GM18499 (cell line): ENCODE measurements around the gene PEX11A.

Experiments
- ATAC-seq: cut with Tn5 transposase; IDR thresholded peaks from one replicate; pipeline ENCODE4 v1.9.1; 2021; ENCODE audit warnings: moderate number of reproducible peaks; ENCODE audit not compliant: insufficient read depth, unreplicated experiment

Gene PEX11A

GRCh38 chr15:89657686-89658200 lies 32.8 kb downstream of the PEX11A start:
- ATAC-seq: no peak

- ATAC-seq: no peak
These were observed 34.3 kb downstream of the PEX11A start for GRCh38 chr15:89656116-89656815.

DNA sequence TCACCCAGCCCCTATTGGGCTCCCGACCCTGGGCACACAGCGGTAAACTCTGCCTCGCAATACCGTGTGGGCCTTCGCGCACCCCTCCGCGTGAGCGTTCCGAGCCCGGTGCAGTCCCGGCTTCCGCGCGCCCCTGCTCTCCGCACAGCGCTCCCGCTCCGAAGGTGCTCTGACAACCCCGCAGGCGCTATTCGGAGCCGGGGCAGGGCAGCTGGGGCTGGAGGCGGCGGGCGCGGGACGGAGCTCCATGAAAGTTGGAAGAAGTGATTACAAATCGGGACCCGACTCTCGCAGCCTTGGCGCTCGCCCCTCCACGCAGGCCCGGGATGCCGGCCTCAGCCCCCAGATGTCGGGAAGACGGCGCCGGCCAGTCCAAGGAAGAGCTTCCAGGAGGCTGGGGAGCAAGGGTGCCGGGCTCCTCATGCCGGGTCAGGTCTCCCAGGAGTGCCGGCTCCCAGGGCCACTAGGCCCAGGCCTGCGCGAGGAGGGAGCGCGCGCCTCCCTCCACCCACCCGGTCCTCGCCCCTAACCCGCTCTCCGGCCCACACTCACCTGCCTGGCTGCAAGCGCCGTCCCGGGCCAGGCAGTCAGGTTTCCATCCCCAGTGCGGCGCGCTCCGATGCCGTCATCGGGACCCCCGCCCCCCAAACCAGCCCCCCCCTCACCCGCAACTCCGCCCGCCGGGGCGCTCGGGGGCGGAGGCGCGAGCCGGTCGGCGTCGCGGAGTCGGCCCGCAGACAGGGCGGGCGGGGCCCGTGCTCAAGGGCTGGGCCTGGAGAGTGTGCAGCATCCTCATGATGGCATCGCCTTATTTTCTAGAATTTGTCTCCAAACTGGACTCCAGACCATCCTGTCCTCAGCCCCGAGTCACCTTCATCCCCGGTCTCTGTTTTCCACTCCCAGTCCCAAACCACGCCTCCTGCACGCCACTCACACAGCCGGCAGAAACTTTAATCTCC lies 35.4 kb downstream of the PEX11A start, which contains the start of gene KIF7:
Gene KIF7 (minus strand): TSS at position 621 of the 959 bp plus-strand sequence. CDS start 2,537 bp downstream, outside the sequence.
- no peak for ATAC-seq

DNA sequence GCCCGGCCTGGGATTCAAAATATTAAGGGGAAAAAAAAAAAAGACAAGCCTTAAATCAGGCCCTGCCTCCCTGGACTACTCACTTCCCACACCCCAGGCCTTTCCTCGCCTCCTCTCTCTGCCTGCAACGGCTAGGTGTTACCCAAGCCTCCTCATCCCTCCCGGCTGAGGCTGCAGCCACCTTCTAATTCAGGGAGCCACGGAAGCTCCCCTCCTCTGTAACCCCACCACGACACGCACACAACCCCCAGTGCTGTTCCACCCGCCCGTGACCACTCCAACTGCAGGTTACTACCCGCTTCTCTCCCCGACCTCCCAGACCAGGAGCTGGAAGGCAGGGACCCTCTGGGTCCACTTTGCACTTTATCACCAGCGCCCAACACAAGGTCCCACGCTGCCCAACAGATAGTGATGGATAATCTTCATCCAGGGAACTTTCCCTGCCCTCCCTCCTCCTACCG lies 36.2 kb downstream of the PEX11A start:
- no peak for ATAC-seq

DNA sequence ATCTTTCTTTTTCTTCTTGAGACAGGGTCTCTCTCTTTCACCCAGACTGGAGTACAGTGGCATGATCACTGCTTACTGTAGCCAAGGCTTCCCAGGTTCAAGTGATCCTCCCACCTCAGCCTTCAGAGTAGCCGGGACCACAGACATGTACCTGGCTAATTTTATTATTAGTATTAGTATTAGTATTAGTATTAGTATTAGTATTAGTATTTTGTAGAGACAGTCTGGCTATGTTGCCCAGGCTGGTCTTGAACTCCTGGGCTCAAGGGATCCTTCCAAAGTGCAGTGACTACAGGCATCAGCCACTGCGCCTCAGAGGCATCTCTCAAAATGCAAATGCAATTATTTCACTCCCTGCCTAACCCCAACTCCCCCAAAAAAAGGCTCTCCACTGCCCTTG lies 37.0 kb downstream of the PEX11A start:
- no peak for ATAC-seq

DNA sequence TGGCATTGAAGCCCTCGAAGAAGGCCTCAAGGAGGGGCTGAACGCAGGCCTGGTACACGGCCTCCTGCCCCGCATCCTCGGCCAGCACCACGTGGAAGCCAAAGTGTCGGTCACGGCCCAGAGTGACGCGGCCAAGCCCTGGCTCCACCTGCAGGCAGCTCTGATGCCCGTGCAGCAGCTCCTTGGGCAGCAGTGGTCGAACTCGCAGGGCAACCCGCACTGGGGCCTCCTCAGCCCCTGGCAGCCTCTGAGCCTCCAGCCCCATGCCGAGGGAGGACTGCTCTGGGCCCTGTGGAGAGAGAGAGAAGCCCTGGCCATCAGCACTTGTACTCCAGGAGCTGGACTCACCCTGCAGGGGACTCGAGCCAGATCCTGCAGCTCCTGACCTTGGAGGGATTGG lies 37.9 kb downstream of the PEX11A start:
- ATAC-seq: no peak

GRCh38 chr15:89652131-89652530 lies 38.4 kb downstream of the PEX11A start:
- no peak for ATAC-seq

- ATAC-seq: no peak
These were observed 40.8 kb downstream of the PEX11A start for GRCh38 chr15:89649716-89650115.

GRCh38 chr15:89649013-89649625 lies 41.4 kb downstream of the PEX11A start:
- ATAC-seq: no peak

DNA sequence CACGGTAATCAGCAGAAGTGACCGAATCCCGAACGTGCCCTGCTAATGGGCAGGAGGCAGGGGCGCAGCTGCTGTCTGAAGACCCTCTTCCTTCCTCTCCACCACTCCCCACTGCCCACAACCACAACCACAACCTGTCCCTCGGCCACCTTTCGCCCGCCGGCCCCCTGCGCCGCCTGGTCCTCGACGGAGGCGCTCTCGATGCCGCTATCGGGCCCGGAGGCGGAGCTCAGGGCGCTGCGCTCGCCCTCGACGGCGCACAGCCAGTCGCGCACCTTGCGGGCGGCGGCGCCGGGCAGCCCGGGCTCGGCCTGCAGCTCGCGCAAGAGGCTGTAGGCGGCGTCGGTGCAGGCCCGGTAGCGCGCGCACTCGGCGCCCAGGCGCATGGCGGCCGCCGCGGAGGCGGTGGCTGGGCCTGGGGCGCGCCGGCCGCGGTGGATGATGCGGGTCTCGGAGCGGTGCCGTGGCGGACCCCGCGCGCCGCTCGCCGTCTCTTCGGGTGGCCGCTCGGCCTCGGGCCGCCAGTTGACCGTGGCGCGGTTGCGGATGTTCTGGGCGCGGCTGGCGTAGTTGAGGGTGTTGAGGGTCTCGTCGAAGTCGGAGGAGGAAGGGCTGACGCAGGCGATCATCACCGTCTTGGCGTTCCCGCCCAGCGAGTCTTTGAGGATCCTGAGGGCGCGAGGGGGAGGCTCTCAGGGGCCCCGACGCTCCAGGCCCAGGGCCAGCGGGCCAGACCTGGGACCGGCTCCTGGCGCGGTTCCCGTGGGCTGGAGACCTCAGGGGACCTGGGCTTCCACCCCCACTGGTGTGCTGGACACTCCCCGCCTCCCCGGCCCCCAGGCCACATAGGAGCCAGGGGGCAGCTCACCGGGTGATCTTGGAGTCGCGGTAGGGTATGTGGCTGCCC lies 42.2 kb downstream of the PEX11A start:
- ATAC-seq: no peak

DNA sequence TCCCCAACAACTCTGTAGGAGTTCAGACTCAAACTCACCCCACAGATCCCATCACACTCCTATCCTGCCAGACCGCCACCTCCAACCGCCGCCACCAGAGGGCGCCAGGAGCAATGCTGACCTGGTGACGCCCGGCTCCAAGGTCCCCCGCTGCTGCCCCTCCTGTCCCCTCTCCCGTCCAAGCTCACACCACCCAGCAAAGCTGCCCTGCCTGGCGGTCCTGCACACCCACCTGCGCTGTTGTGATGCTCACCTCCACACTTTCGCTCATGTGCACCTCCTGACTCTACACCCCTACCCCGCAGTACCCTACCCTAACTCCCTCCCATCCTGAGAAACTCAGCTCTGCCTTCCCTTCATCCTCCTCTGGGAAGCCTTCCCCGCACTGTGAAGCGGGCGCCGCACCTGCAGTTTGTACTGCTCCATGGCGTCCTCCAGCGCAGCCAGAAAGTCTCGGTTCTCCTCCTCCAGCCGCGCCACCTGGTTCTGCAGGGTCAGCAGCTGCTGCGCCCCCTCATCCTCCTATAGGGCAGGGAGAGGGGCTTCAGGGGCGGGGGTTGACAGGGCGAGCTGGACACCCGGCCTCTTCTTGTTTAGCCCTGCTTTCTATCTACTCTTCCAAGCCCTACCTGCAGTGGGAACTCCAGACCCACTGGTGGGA lies 43.2 kb downstream of the PEX11A start:
- no peak for ATAC-seq

- no peak for ATAC-seq
These were observed 44.0 kb downstream of the PEX11A start for GRCh38 chr15:89646416-89647141.

DNA sequence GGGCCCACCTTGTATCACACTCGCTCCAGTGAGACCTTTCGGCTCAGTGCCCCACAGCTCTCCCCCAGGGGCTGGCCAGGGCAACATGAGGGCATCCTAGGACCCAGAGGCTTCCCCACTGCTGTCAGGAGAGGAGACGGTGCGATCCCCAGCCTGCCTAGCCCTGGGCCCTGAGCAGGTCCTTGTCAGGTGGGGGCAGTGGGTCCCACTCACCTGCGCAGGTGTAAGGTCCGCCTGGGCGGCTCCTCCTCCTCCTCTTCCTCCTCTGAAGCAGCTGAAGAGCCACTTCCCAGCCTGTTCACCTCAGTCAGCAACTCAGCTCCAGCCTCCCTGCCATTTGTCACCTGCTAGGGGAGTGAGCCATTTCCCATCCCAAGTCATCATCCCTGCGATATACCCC lies 44.9 kb downstream of the PEX11A start:
- ATAC-seq: no peak

GRCh38 chr15:89642106-89642505 lies 48.4 kb downstream of the PEX11A start:
- ATAC-seq: no peak

DNA sequence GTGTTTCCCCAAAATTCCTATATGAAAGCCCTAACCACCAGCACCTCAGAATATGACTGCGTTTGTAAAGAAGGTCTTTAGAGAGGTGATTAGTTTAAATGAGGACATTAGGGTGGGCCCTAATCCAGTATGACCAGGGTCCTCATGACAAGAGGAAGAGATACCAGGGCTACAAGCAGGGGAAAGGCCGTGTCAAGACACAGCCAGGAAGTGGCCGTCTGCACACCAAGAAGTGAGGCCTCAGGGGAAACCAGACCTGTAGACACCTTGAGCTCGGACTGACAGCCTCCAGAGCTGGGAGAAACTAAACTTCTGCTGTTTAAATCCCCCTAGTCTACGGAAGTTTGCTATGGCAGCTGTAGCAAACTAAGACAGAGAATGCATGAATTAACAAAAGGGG lies 49.5 kb downstream of the PEX11A start:
- ATAC-seq: no peak

DNA sequence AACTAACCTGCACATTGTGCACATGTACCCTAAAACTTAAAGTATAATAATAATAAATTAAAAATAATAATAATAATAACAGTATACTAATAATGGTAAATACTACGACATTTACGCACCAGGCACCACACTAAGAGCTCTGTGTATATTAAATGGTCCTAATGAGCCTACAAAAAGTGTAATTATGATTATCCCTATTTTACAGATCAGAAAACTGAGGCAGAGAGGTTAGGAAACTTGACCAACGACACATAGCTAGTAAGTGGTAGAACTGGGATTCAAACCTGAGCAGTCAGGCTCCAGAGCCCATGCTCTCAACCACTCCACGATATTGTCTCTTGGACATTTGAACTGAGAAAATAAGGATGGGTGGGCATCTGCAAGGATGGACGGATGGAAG lies 50.3 kb downstream of the PEX11A start:
- ATAC-seq: no peak

GRCh38 chr15:89633585-89633984 lies 57.0 kb downstream of the PEX11A start:
- no peak for ATAC-seq
